ENCODE results near the gene ZCWPW1. TPM values are rescaled to one million over a fixed set of nuclear protein-coding genes. Genes with fewer than 3 reads are reported as not detected.

The ZCWPW1 gene
- total RNA-seq, 3 donors from 2014 or later (not counting 1 experiment from before 2014, with no cell fraction given), result 5.6 to 7.8 (median 7.2) TPM

DNA sequence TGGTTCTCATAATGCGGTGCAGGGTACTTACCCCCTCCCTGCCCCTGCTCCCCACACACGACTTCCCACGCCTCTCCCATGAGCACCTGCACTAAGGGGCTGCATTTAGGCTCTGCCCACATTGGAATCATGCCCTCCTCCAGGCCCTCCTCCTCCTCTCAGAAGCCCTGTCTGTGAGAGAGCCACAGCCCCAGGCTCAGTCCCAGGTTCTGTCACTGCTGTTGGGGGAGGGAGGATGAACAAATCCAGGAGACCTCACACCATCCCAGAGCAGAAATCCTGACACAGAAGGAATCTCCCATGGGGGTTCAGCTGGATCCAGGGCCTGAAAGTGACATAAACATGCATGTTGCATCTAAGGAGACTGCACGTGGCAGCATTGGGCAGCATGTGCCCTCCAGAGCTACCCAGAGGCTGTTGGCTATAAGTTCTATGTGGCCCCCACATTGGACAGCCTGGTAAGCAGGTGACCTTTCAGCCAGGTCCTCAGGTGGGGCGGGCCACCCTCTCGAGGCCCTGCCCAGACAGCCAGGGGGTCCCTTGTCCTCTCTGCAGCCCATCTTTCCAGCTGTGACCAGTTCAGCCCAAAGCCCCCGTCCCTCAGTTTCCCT is 56.8 kb downstream of the ZCWPW1 start:
- no peak for DNase-seq
- no peak for ATAC-seq
- Mint-ChIP-seq H3K36me3 (no peaks in the 10 kb centered on the region), H3K27ac (peak overlapping the region; percentile 96), H3K4me1 (peaks cover 56 to 73% of the 10 kb centered on the region in 2 donors), H3K9me3 (no peaks in the 10 kb centered on the region), H3K27me3 (ENCODE audit: low read depth in 2 of 2) (no peaks in the 10 kb centered on the region), H3K4me3 (no peak overlapping the region)
- Histone ChIP-seq H3K27me3 (ENCODE audit: control insufficient read depth, insufficient read depth, low read length) (no peaks in the 10 kb centered on the region), H3K4me3 (ENCODE audit: low read length) (no peak overlapping the region), H3K36me3 (ENCODE audit: control insufficient read depth, insufficient read depth, low read length) (peaks cover 3% of the 10 kb centered on the region), H3K9me3 (ENCODE audit: control insufficient read depth, insufficient read depth, low read length) (no peaks in the 10 kb centered on the region), H3K27ac (ENCODE audit: low read length) (peak overlapping the region; percentile 11), H3K4me1 (ENCODE audit: control insufficient read depth, insufficient read depth, low read length) (peaks cover 93% of the 10 kb centered on the region)
- WGBS (ENCODE audit: insufficient coverage), result 85% methylated on average over 7 of the region's 7 CpGs
- TF ChIP-seq CTCF (IDR thresholded peaks at IDR 0.05), result no peak
- intact Hi-C loops (cut with micrococcal nuclease), result no loop called here

DNA sequence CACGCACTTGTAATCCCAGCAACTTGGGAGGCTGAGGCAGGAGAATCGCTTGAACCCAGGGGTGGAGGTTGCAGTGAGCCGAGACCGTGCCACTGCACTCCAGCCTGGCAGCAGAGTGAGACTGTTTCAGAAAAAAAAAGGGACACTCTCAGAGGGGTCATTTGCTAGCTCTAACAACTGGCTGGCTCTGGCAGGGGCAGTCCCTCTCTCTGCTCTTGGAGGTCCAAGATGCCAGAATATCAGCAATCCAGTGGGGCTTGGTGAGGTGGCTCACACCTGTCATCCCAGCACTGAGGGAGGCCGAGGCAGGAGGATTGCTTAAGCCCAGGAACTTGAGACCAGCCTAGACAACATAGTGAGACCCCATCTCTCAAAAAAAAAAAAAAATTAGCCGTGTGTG is 57.8 kb downstream of the ZCWPW1 start:
- intact Hi-C loops (cut with micrococcal nuclease), result no loop called here
- peaks cover 59 to 75% of the 10 kb centered on the region in 2 donors for H3K4me1 Mint-ChIP-seq
- DNase-seq (no peak), ATAC-seq (no peak)
- H3K27ac ChIP-seq (ENCODE audit: low read length), result no peak overlapping the region
- H3K36me3 ChIP-seq (ENCODE audit: control insufficient read depth, insufficient read depth, low read length), result peaks cover 3% of the 10 kb centered on the region
- no peak overlapping the region for H3K4me3 Mint-ChIP-seq
- H3K9me3 Mint-ChIP-seq, result no peaks in the 10 kb centered on the region
- no peaks in the 10 kb centered on the region for H3K9me3 ChIP-seq (ENCODE audit: control insufficient read depth, insufficient read depth, low read length)
- no peak for TF ChIP-seq CTCF (IDR thresholded peaks at IDR 0.05)
- peaks cover 99% of the 10 kb centered on the region for H3K4me1 ChIP-seq (ENCODE audit: control insufficient read depth, insufficient read depth, low read length)
- no peaks in the 10 kb centered on the region for H3K27me3 ChIP-seq (ENCODE audit: control insufficient read depth, insufficient read depth, low read length)
- peak overlapping the region; percentile 96 for H3K27ac Mint-ChIP-seq
- 97% methylated on average over 6 of the region's 6 CpGs for WGBS (ENCODE audit: insufficient coverage)
- H3K36me3 Mint-ChIP-seq, result no peaks in the 10 kb centered on the region
- no peak overlapping the region for H3K4me3 ChIP-seq (ENCODE audit: low read length)
- H3K27me3 Mint-ChIP-seq (ENCODE audit: low read depth in 2 of 2), result no peaks in the 10 kb centered on the region

GRCh38 chr7:100370303-100370702 is 58.2 kb downstream of the ZCWPW1 start:
- 91% methylated on average over 4 of the region's 4 CpGs for WGBS (ENCODE audit: insufficient coverage)
- peaks cover 59 to 75% of the 10 kb centered on the region in 2 donors for H3K4me1 Mint-ChIP-seq
- H3K27ac ChIP-seq (ENCODE audit: low read length), result peak overlapping the region; percentile 96
- intact Hi-C loops (cut with micrococcal nuclease), result no loop called here
- no peaks in the 10 kb centered on the region for H3K36me3 Mint-ChIP-seq
- H3K27me3 ChIP-seq (ENCODE audit: control insufficient read depth, insufficient read depth, low read length), result no peaks in the 10 kb centered on the region
- ATAC-seq (no peak), DNase-seq (no peak)
- peaks cover 3% of the 10 kb centered on the region for H3K36me3 ChIP-seq (ENCODE audit: control insufficient read depth, insufficient read depth, low read length)
- no peaks in the 10 kb centered on the region for H3K9me3 ChIP-seq (ENCODE audit: control insufficient read depth, insufficient read depth, low read length)
- H3K4me1 ChIP-seq (ENCODE audit: control insufficient read depth, insufficient read depth, low read length), result peaks cover 99% of the 10 kb centered on the region
- no peak for TF ChIP-seq CTCF (IDR thresholded peaks at IDR 0.05)
- no peak overlapping the region for H3K4me3 Mint-ChIP-seq
- peak overlapping the region; percentile 96 for H3K27ac Mint-ChIP-seq
- no peaks in the 10 kb centered on the region for H3K9me3 Mint-ChIP-seq
- H3K27me3 Mint-ChIP-seq (ENCODE audit: low read depth in 2 of 2), result no peaks in the 10 kb centered on the region
- no peak overlapping the region for H3K4me3 ChIP-seq (ENCODE audit: low read length)

DNA sequence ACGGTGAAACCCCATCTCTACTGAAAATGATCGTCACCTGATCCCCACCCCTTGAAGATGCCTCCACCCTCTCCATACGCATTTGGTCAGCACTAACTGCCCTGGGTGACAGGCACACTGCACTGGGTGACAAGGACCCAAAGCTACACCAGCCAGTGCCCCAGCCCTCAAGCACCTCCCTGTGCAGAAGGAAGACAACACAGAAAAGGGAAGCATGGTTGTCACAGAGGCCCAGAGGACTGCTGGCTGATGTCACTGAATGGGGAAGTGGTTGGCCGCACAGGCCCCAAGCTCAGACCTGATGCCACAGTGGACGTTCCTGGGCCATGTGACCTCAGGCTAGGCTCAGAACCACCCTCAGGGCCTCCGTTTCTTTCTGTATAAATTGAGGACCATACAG is 59.4 kb downstream of the ZCWPW1 start:
- 10% methylated on average over 6 of the region's 6 CpGs for WGBS (ENCODE audit: insufficient coverage)
- Histone ChIP-seq H3K9me3 (ENCODE audit: control insufficient read depth, insufficient read depth, low read length) (no peaks in the 10 kb centered on the region), H3K27ac (ENCODE audit: low read length) (peak overlapping the region; percentile 96), H3K36me3 (ENCODE audit: control insufficient read depth, insufficient read depth, low read length) (peaks cover 6% of the 10 kb centered on the region), H3K4me1 (ENCODE audit: control insufficient read depth, insufficient read depth, low read length) (peaks cover 91% of the 10 kb centered on the region), H3K4me3 (ENCODE audit: low read length) (no peak overlapping the region), H3K27me3 (ENCODE audit: control insufficient read depth, insufficient read depth, low read length) (no peaks in the 10 kb centered on the region)
- peaks cover 55 to 72% of the 10 kb centered on the region in 2 donors for H3K4me1 Mint-ChIP-seq
- H3K4me3 Mint-ChIP-seq, result peak overlapping the region; percentile 81
- intact Hi-C loops (cut with micrococcal nuclease), result loop anchor here (2.0 to 5.0 kb wide), 3 partner anchors 16 to 60 kb away; partner anchors contain the start of genes MEPCE and ZCWPW1
- H3K36me3 Mint-ChIP-seq, result peaks cover under 1% of the 10 kb centered on the region
- DNase-seq (peak; percentile 56 to 70), ATAC-seq (peak; percentile 76 to 89 (median 82))
- no peaks in the 10 kb centered on the region for H3K27me3 Mint-ChIP-seq (ENCODE audit: low read depth in 2 of 2)
- peak overlapping the region; percentile 96 for H3K27ac Mint-ChIP-seq
- no peaks in the 10 kb centered on the region for H3K9me3 Mint-ChIP-seq
- TF ChIP-seq CTCF (IDR thresholded peaks at IDR 0.05), result no peak

Data from natural killer cell (primary cell).